ENCODE measurements around the gene PARP4.
"Not testable (repeated sequence)": the region's sequence is repeated elsewhere in the genome, so short reads cannot be mapped to it uniquely, and the experiment has no call there.

PARP4 gene

GRCh38 chr13:24443366-24443765, 69.2 kb downstream of the PARP4 start:
- DNase-seq = no peak

GRCh38 chr13:24426045-24426444, 86.5 kb downstream of the PARP4 start:
- not testable (repeated sequence) for DNase-seq

DNA sequence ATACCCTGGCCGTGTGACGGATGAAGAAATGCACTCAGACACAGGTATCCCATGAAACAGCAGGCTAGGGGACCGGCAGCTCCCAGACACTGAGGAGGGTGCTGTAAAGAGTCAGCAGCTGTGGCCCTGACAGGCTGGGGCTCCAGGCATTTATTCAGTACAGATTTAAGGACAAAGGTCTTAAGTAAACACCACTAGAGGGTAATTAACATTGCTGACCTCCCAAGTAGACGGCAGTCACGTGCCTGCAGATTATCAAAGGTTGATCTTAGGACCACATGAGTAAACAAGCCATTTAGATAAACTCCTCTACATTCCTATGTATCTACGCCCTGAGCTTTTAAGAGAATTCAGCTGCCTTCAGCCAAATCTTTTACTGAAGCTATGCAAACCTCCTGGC, 92.9 kb downstream of the PARP4 start:
- not testable (repeated sequence) for DNase-seq

DNA sequence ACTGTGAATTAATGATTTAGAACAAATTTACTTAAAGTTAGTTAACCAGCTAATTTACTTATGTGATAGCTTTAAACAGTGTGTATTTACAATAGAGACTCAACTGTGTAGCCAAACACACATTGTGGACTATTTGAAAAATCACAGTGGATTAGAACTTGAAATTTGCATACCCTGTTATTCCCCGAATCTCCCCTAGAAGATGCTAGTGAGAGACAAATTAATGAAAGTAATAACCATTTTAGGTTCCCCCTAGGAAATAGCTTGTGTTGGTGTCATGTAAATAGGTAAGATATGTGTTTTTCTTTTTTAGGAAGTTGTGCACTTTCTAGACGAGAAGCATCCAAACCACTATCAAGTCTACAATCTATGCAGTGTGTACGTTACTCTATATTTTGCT, 104.7 kb downstream of the PARP4 start:
- no peak for DNase-seq

DNA sequence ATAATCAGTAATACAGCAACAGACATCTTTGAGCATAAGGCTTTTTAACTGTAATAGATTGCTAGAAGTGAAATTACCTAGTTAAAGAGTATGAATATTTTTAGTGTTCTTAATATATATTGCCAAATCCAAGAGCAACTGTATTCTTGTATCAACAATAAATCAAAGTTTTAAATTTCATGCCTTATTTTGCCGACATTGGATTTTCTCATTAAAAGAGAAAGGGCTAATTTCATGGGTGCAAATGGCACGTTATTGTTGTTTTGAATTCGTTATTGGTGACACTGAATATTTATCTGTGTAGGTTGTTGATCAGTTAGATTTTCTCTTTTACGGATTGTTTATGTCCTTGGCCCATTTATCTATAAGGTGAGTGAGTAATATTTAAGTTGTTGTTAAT, 106.1 kb downstream of the PARP4 start:
- no peak for DNase-seq

DNA sequence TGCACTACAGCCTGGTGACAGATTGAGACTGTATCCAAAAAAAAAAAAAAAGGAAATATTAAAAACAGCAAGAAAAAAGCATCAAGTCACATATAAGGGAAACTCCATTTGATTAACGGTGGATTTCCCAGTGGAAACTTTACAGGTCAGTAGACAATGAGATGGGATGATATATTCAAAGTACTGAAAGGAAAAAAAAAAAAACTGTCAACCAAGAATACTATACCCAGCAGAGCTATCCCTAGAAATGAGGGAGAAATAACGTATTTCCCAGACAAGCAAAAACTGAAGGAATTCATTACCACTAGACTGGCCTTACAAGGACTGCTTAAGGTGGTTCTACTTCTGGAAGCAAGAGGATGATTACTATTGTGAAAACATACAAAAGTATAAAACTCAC, 115.8 kb downstream of the PARP4 start:
- DNase-seq = no peak

- no peak for DNase-seq
These were observed 119.6 kb downstream of the PARP4 start for GRCh38 chr13:24392972-24393371.

GRCh38 chr13:24391771-24392683, 120.6 kb downstream of the PARP4 start:
- not testable (repeated sequence) for DNase-seq

DNA sequence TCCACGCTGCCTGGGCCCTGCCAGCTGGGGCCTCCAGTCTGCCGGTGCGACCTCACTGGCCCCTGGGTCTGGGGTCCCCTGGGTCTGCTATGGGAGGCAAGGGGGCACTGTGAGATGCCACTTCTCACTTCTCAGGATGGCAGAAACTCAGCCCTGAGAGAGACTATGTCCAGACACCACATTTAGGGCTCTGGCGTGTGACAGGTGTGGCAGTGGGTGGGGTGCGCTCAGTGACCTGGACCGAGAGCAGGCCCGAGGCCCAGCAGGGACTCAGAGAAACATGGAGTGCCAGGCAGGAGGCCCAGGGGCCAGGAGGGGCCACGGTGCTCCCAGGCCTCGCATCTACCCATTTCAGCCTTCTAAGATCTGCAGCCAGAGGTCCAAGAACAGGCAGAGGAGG, 121.8 kb downstream of the PARP4 start:
- not testable (repeated sequence) for DNase-seq

DNA sequence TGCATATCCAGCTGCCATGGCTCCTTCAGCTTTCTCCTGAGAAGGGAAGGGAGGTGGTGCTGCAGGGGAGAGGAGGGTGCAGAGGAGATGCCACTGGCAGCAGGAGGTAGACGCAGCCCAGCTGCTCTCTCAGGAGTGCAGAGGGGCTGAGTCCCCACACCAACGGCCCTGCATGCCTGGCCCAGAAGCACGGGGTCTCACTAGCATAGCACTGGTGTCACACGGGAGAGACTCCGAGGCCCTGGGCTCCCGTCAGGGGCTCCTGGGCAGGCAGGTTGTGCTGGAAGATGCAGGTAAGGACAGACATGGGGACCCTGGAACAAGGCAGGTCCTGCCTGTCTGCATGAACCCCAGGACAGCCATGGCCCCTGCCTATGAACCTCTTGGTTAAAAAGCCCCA, 123.1 kb downstream of the PARP4 start:
- no peak for DNase-seq

DNA sequence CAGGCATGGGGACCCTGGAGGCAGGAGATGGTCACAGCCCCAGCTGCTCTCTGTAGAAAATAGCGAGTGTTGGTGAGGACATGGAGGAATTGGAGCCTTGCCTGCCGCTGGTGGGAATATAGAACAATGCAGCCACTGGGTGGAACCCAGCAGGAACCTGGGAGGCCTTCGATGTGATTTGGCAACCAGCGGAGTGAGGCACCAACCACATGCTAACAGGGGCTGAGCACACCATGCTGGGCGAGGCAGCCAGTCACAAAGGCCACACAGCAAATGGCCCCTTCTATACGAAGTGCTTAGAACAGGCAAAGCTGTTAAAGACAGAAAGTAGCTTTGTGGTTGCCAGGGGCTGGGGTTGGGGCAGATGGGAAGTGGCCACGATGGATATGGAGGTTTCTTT, 123.8 kb downstream of the PARP4 start:
- not testable (repeated sequence) for DNase-seq

DNA sequence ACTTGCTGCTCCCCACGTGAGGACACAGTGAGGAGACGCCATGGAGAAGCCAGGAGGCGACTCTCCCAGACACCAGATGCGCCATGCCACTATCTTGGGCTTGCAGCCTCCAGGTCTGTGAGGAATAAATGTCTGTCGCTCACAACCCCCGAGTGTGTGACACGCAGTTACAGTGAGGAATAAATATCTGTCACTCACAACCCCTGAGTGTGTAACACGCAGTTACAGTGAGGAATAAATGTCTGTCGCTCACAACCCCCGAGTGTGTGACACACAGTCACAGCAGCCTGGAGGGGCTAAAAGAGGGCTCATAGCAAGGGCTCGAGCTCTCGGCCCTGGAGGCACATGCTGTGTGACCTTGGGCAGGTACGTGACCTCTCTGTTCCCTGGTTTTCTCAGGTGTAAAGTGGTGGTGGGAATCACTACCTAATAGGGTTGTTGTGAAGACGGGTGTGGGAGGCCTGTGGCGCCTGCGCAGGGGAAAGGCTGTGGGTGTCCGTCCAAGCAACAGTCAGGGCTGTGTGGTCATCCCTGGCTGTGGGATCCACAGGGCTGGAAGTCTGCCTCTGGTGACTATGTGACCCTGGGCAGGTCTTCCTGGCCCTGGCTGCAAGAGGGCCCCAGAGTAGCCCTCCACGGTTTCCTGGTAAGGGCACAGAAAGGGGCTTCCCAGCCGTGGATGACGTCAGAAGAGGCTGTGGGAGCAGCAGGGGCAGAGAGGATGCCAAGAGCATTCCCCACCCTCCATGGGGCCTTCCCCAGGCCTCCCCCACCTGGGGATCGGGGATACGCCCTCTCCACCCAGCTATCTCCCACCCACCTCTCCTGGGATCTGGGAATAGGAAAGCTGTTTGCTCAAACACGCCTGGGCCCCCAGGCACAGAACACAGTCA, 125.5 kb downstream of the PARP4 start:
- no peak for DNase-seq

- DNase-seq = no peak
These were observed 126.7 kb downstream of the PARP4 start for GRCh38 chr13:24385902-24386301.

GRCh38 chr13:24384946-24385345, 127.6 kb downstream of the PARP4 start:
- not testable (repeated sequence) for DNase-seq

DNA sequence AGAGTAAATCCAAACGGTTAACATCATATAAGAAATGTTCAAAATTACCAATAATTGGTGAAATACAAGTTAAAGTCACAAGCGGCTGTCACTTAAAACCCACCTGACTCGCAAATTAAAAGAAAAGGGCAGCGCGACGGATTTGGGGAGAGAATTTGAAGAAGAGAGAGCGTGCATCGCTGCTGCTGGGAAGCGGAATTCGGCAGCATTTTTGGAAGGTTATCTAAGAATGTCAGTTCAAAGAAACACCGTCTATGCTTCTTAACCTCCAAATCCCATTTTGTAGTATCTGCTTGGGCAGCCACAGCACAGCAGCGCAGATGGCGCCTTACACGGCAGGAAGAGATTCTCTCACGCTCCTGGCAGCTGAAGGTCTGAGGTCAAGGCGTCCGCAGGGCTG, 128.5 kb downstream of the PARP4 start:
- DNase-seq = not testable (repeated sequence)

DNA sequence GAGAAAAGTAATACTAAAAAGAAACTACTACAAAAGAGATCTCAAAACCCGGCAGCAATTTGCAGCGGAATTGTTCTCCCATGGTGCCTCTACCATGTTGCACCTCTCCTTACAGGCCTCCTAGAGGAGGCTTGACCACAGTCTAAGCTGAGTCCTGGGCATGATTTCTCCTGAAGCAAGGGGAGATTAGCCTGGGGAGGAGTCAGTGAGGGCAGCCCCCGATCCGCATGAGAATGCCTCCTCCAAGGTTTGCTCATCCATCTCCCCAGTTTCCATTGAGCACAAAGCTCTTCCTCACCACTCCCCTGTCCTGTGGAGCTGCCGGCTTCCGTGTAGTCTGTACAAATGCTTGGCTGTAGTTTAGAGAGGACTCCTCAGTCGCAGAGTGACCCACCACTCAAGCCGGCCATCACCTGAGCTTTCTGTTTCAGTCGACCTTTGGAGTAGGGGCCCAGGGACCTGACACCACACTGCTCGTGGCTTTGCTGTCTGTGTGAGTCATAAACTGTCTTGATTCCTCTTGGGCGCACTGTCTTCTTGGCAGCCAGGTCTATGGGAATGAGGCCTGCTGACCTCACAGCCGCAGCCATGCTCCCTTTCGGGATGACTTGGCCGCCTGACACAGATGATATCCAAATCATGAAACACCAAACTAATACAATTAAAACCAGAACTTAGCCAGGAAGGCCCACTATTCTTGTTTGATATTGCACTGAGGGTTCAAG, 130.9 kb downstream of the PARP4 start:
- DNase-seq = no peak

DNA sequence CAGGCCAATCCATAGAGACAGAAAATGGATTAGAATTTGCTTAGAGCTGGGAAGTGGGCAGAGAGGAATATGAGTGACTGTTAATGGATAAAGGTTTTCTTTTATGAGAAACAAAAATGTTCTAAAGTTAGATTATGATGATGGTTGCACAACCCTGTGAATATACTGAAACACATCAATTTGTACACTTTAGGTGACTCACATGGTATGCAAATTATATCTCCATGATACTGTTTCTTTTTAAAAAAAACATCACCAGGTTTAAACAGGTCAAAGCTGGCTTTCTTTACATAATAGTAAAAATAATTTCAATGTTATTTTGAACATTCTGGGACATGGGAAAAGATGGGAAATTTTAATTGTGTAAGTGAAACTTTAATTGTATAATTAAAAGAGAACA, 131.7 kb downstream of the PARP4 start:
- DNase-seq = not testable (repeated sequence)

- not testable (repeated sequence) for DNase-seq
These were observed 132.4 kb downstream of the PARP4 start for GRCh38 chr13:24380227-24380626.

GRCh38 chr13:24371273-24371672, 141.3 kb downstream of the PARP4 start:
- DNase-seq = not testable (repeated sequence)

Measured in effector CD4-positive, alpha-beta T cell (primary cell).